Measurements from ENCODE around the gene PIK3R6. TPM values are rescaled to one million over a fixed set of nuclear protein-coding genes. Genes with fewer than 3 reads are reported as not detected.
A peak's percentile ranks its signal among the peaks of the same experiment; 100 is the strongest.

The PIK3R6 gene
- total RNA-seq, 4 donors from 2014 or later = 0.88 to 14.9 (median 2.8) TPM

GRCh38 chr17:8865385-8865784 is 2.1 kb downstream of the PIK3R6 start:
- TF ChIP-seq POLR2A (IDR thresholded peaks at IDR 0.05) (no peak), CTCF (IDR thresholded peaks at IDR 0.05) (no peak)
- no peaks in the 10 kb centered on the region for H3K9me3 ChIP-seq
- H3K4me1 ChIP-seq = no peaks in the 10 kb centered on the region
- no peaks in the 10 kb centered on the region for H3K27me3 ChIP-seq
- H3K36me3 ChIP-seq = no peaks in the 10 kb centered on the region
- no peak overlapping the region for H3K4me3 ChIP-seq
- DNase-seq = no peak
- H3K27ac ChIP-seq = no peak overlapping the region

GRCh38 chr17:8862213-8863056 is 5.0 kb downstream of the PIK3R6 start:
- Histone ChIP-seq H3K9me3 (no peaks in the 10 kb centered on the region), H3K4me3 (no peak overlapping the region), H3K27ac (no peak overlapping the region), H3K4me1 (peaks cover 0 to 7% (median under 1%) of the 10 kb centered on the region in 4 donors), H3K36me3 (no peaks in the 10 kb centered on the region), H3K27me3 (no peaks in the 10 kb centered on the region)
- DNase-seq = peak in 1 of 3 donors; percentile 13
- no peak for TF ChIP-seq CTCF (IDR thresholded peaks at IDR 0.05)

GRCh38 chr17:8861495-8862181 is 5.8 kb downstream of the PIK3R6 start:
- TF ChIP-seq CTCF (IDR thresholded peaks at IDR 0.05) (no peak), POLR2A (IDR thresholded peaks at IDR 0.05) (no peak)
- Histone ChIP-seq H3K27ac (no peak overlapping the region), H3K36me3 (no peaks in the 10 kb centered on the region), H3K9me3 (no peaks in the 10 kb centered on the region), H3K4me1 (peaks cover 0 to 8% (median 3%) of the 10 kb centered on the region in 4 donors), H3K4me3 (no peak overlapping the region), H3K27me3 (no peaks in the 10 kb centered on the region)
- peak in 1 of 3 donors; percentile 38 for DNase-seq

GRCh38 chr17:8859804-8860430 is 7.6 kb downstream of the PIK3R6 start:
- peak overlapping the region in 1 of 4 donors; percentile 75 for H3K27ac ChIP-seq
- H3K27me3 ChIP-seq = no peaks in the 10 kb centered on the region
- H3K36me3 ChIP-seq = no peaks in the 10 kb centered on the region
- no peak overlapping the region for H3K4me3 ChIP-seq
- TF ChIP-seq POLR2A (IDR thresholded peaks at IDR 0.05) = no peak
- DNase-seq = peak in 1 of 3 donors; percentile 36
- no peaks in the 10 kb centered on the region for H3K9me3 ChIP-seq
- peaks cover 0 to 9% (median 3%) of the 10 kb centered on the region in 4 donors for H3K4me1 ChIP-seq

GRCh38 chr17:8859027-8859803 is 8.3 kb downstream of the PIK3R6 start:
- peak overlapping the region in 2 of 4 donors; percentile 12 to 75 for H3K27ac ChIP-seq
- H3K9me3 ChIP-seq = no peaks in the 10 kb centered on the region
- peaks cover 0 to 9% (median 3%) of the 10 kb centered on the region in 4 donors for H3K4me1 ChIP-seq
- peak in 2 of 3 donors; percentile 38 to 49 for DNase-seq
- no peaks in the 10 kb centered on the region for H3K36me3 ChIP-seq
- no peaks in the 10 kb centered on the region for H3K27me3 ChIP-seq
- H3K4me3 ChIP-seq = no peak overlapping the region
- TF ChIP-seq CTCF (IDR thresholded peaks at IDR 0.05) = no peak
- TF ChIP-seq POLR2A (IDR thresholded peaks at IDR 0.05) = no peak
